SK-N-MC (cell line): ENCODE measurements around the gene MIA2.

Experiments
- EZH2 ChIP-seq: fragments of 200-600 bp; sonication (generic); IDR thresholded peaks from one replicate; pipeline ENCODE4 v1.6.1; 2017; ENCODE audit warnings: antibody characterized with exemption
- FOXP2 ChIP-seq: optimal IDR thresholded peaks from 2 replicates; pipeline ENCODE3; 2011; ENCODE audit warnings: mild to moderate bottlenecking, moderate library complexity; ENCODE audit not compliant: insufficient read depth; ENCODE audit errors: extremely low read length, control extremely low read depth
- POLR2AphosphoS5 ChIP-seq: IDR thresholded peaks from 2 replicates; pipeline ENCODE4 v1.6.1; 2012; ENCODE audit warnings: mild to moderate bottlenecking, low read depth, low read length, borderline replicate concordance

DNA sequence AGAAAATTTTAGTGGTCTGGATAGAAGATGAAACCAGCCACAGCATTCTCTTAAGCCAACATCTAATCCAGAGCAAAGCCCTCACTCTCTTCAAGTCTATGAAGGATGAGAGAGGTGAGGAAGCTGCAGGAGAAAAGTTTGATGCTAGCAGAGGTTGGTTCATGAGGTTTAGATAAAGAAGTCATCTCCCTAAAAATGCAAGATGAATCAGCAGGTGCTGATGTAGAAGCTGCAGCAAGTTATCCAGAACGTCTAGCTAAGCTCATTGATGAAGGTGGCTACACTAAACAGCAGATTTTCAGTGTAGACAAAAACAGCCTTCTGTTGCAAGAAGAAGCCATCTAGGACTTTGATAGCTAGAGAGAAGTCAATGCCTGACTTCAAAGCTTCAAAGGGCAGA lies 150.0 kb downstream of the MIA2 start:
- no peak for TF ChIP-seq EZH2
- no peak for TF ChIP-seq POLR2AphosphoS5
- no peak for TF ChIP-seq FOXP2
